Peyer's patch (tissue), 4 donors: ENCODE measurements around the gene TTC28. TPM values are rescaled to one million over a fixed set of nuclear protein-coding genes. Genes with fewer than 3 reads are reported as not detected.
A peak's percentile ranks its signal among the peaks of the same experiment; 100 is the strongest.

Source experiments
- DNase-seq, 3 donors: peaks; one replicate each; pipeline ENCODE4 v3.0.0-alpha.2; 2017 to 2019
- H3K27ac ChIP-seq, 4 donors: fragments of 200-600 bp; sonication (generic); one replicate each; pipeline ENCODE4 v1.5.1; 2016 to 2019
- H3K27me3 ChIP-seq, 2 donors: fragments of 200-600 bp; sonication (generic); one replicate each; pipeline ENCODE4 v1.5.1; 2019
- H3K36me3 ChIP-seq, 3 donors: fragments of 200-600 bp; sonication (generic); one replicate each; pipeline ENCODE4 v1.5.1; 2016 to 2019
- H3K4me1 ChIP-seq, 4 donors: fragments of 200-600 bp; sonication (generic); one replicate each; pipeline ENCODE4 v1.5.1; 2016 to 2019
- H3K4me3 ChIP-seq, 4 donors: fragments of 200-600 bp; sonication (generic); 1 replicate in 3 of 4; 2 replicates in 1 of 4; pipeline ENCODE4 v1.5.1; 2016 to 2019; ENCODE audit warnings: mild to moderate bottlenecking in 1 of 4
- H3K9me3 ChIP-seq, 4 donors: fragments of 200-600 bp; sonication (generic); one replicate each; pipeline ENCODE4 v1.5.1; 2016 to 2019; ENCODE audit warnings: mild to moderate bottlenecking in 1 of 4
- CTCF ChIP-seq, 6 experiments: fragments of 450-650 bp in 4 of 6; fragments of 200-600 bp in 2 of 6; sonication (generic) in 1 of 6; IDR thresholded peaks; one replicate each; pipeline ENCODE4 v1.5.1; 2017 to 2019; ENCODE audit warnings: antibody characterized with exemption in 6 of 6, mild to moderate bottlenecking in 3 of 6, moderate library complexity in 1 of 6
- POLR2A ChIP-seq, 2 donors: fragments of 450-650 bp; IDR thresholded peaks; one replicate each; pipeline ENCODE4 v1.5.1; 2017; ENCODE audit warnings: antibody characterized with exemption in 2 of 2, mild to moderate bottlenecking in 2 of 2, moderate library complexity in 2 of 2
- small RNA-seq, 2 donors: library from RNA; depleted of rRNA; stranded (forward); fragments of <200 nt; gene quantifications; one replicate each; pipeline ENCODE3, GENCODE V24; 2016
- total RNA-seq, 4 donors: library from RNA; depleted of rRNA; stranded (reverse); fragments of >200 nt; gene quantifications; one replicate each; pipeline ENCODE4 v1.1.0, GENCODE V29; 2016

Gene TTC28
- total RNA-seq, 4 donors from 2014 or later: 9.1 to 46.4 (median 35.2) TPM

GRCh38 chr22:27933186-27933983 is 746.3 kb downstream of the TTC28 start:
- H3K9me3 ChIP-seq: no peaks in the 10 kb centered on the region
- no peaks in the 10 kb centered on the region for H3K4me1 ChIP-seq
- DNase-seq: no peak
- TF ChIP-seq CTCF (IDR thresholded peaks at IDR 0.05) (no peak), POLR2A (IDR thresholded peaks at IDR 0.05) (no peak)
- no peaks in the 10 kb centered on the region for H3K36me3 ChIP-seq
- H3K27me3 ChIP-seq: no peaks in the 10 kb centered on the region
- H3K27ac ChIP-seq: no peak overlapping the region
- peak overlapping the region in 1 of 4 donors; percentile 2 for H3K4me3 ChIP-seq

GRCh38 chr22:27930331-27931060 is 749.1 kb downstream of the TTC28 start:
- H3K27me3 ChIP-seq: no peaks in the 10 kb centered on the region
- no peak overlapping the region for H3K27ac ChIP-seq
- H3K4me3 ChIP-seq: no peak overlapping the region
- no peaks in the 10 kb centered on the region for H3K4me1 ChIP-seq
- H3K36me3 ChIP-seq: no peaks in the 10 kb centered on the region
- DNase-seq: no peak
- TF ChIP-seq POLR2A (IDR thresholded peaks at IDR 0.05) (no peak), CTCF (IDR thresholded peaks at IDR 0.05) (no peak)
- H3K9me3 ChIP-seq: no peaks in the 10 kb centered on the region

Small RNAs within 50 kb of the gene (small RNA-seq; reads per million reads assigned to genes)
- 0 reads per million in 2 donors for gene MIR5739
- gene RF00019: 0 reads per million in 2 donors
- gene RF00150: 0 to 0.06 reads per million in 2 donors
- 0 reads per million in 2 donors for gene RF02200
- gene RN7SL162P: 0 reads per million in 2 donors

Other genes with a start within 250 kb of the TTC28 start
- gene CHEK2, start 62.0 kb upstream of the TTC28 start, total RNA-seq: 10 to 100 TPM in 3 of 4 donors, 1 to 10 TPM in 1; 8.7 to 24.2 (median 14.2) TPM
- 10 to 100 TPM in 3 of 4 donors, 1 to 10 TPM in 1; 6.2 to 49.5 (median 12.1) TPM for gene HSCB, start 62.2 kb upstream of the TTC28 start, total RNA-seq
- 10 to 100 TPM in 3 of 4 donors, 1 to 10 TPM in 1; 6.3 to 23.9 (median 14.2) TPM for gene CCDC117, start 92.9 kb upstream of the TTC28 start, total RNA-seq
- 100 to 1,000 TPM; 139 to 287 (median 213) TPM for gene XBP1, start 120.7 kb upstream of the TTC28 start, total RNA-seq
- gene ZNRF3, start 203.7 kb upstream of the TTC28 start, total RNA-seq: 10 to 100 TPM in 1 of 4 donors, 1 to 10 TPM in 3; 5.8 to 17.6 (median 8.0) TPM